ENCODE data around the gene FBRSL1.

- TF ChIP-seq, protein P1, sequence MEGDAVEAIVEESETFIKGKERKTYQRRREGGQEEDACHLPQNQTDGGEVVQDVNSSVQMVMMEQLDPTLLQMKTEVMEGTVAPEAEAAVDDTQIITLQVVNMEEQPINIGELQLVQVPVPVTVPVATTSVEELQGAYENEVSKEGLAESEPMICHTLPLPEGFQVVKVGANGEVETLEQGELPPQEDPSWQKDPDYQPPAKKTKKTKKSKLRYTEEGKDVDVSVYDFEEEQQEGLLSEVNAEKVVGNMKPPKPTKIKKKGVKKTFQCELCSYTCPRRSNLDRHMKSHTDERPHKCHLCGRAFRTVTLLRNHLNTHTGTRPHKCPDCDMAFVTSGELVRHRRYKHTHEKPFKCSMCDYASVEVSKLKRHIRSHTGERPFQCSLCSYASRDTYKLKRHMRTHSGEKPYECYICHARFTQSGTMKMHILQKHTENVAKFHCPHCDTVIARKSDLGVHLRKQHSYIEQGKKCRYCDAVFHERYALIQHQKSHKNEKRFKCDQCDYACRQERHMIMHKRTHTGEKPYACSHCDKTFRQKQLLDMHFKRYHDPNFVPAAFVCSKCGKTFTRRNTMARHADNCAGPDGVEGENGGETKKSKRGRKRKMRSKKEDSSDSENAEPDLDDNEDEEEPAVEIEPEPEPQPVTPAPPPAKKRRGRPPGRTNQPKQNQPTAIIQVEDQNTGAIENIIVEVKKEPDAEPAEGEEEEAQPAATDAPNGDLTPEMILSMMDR (IDR thresholded peaks at IDR 0.05; ENCODE audit: insufficient read depth, low read depth, low read length) = no peak
- TF ChIP-seq EZH2 (IDR thresholded peaks at IDR 0.05; ENCODE audit: insufficient read depth, low read length) = no peak
These were observed 11.5 kb upstream of the FBRSL1 start for GRCh38 chr12:132478433-132478803.

Measured in astrocyte (in vitro differentiated cells and primary cell).